ENCODE data around the gene SCN5A.

The SCN5A gene

DNA sequence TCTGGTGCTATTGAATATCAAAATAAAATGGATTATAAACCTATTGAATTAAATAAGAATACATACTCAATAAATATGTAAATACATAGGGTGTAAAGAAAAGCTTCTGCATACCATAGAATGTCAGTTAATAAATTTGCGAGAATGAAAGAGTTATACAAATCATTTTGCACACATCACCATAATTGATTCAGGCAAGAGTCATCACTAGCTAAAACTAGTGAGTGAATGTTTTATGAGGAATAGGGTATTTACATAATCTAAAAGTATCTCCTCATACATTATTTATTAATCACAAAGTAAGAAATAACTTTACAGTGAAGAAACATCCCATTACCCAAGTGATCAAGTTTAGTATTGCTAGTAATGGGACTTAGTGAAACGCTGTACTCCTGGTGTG lies 139.8 kb downstream of the SCN5A start:
- no peak for DNase-seq (ENCODE audit: low read depth in 4 of 4, low spot score in 1 of 4)

DNA sequence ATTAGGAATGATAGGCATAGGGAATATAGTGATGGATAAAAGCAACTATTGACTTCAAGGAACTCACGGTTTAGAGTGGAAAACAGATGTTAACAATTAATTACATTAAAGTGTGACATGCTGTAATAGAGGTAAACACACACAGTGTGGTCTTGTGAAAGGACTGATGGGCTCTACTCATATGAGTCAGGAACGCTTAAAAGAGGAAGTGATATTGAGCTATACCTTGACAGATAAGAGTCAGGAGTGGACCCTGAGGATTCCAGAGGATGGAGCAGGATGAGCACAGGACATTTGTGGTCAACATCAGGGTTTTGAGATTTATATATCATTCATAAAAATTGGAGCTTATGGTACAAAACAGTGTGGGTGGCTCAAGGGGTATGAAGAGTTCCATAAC lies 142.4 kb downstream of the SCN5A start:
- no peak for DNase-seq (ENCODE audit: low read depth in 4 of 4, low spot score in 1 of 4)

DNA sequence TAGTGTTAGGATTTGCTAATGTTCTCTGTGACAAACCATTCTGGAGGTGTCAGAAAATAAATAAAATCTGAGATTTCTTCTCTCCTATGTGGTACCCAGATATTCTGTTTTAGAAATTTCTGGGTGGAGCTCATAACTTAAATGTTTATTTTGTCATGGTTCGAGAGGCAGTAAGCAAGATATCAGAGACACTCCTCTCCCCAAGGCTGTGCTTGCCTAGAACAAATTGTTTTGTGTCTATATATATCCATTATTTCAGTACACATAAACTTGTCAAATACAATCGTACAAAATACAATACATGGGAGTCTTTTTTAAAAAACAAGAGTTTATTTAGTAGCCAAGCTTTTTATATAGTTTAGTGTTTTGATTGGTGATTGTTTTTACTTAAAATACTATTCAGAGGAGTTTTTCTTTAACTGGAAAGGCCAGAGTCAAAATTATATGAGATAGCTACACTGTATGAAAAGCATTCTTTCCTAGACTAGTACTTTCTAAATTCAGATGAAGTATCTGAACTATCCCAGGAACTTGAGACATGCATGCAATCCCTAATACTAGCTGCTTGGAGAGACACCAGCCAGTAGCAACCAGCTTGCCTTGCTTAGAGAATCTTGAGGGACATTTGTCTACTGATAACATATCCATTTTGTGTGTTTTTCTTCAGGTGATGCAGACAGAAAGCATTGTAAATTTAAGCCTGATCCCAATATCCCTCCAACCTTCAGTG lies 148.6 kb downstream of the SCN5A start:
- no peak for DNase-seq (ENCODE audit: low read depth in 4 of 4, low spot score in 1 of 4)

All from stimulated activated CD4-positive, alpha-beta T cell treated with anti-CD3 and anti-CD28 coated beads, Interleukin-1b, Interleukin-23, amount 100 ng/mL, for 24 hours (primary cell).